Stimulated activated CD8-positive, alpha-beta memory T cell treated with anti-CD3 and anti-CD28 coated beads, Interleukin-4, amount 100 ng/mL, for 1 hour (primary cell): ENCODE results near the gene GOLGA8A.
A peak's percentile ranks its signal among the peaks of the same experiment; 100 is the strongest.
"Not testable (repeated sequence)": the region's sequence is repeated elsewhere in the genome, so short reads cannot be mapped to it uniquely, and the experiment has no call there.

ENCODE experiments used
- DNase-seq, 2 donors: peaks; one replicate each; pipeline ENCODE4 v3.0.0-alpha.2; 2020; ENCODE audit warnings: low read depth in 2 of 2, low spot score in 1 of 2

The GOLGA8A gene

GRCh38 chr15:34437687-34438086 is at the start of gene GOLGA8A:
Gene GOLGA8A, minus strand, starts transcription at chr15:34437808. Its CDS starts 48,117 bp downstream, at chr15:34389691.
- DNase-seq = peak; percentile 36 to 67

GRCh38 chr15:34483644-34484043 is 46.0 kb upstream of the GOLGA8A start:
- no peak for DNase-seq

- no peak for DNase-seq
These were observed 43.8 kb upstream of the GOLGA8A start for GRCh38 chr15:34481370-34481769.

GRCh38 chr15:34473840-34474239 is 36.2 kb upstream of the GOLGA8A start:
- no peak for DNase-seq

- no peak for DNase-seq
These were observed 35.3 kb upstream of the GOLGA8A start for GRCh38 chr15:34472947-34473346.

- DNase-seq = no peak
These were observed 33.3 kb upstream of the GOLGA8A start for GRCh38 chr15:34470892-34471291.

- no peak for DNase-seq
These were observed 32.5 kb upstream of the GOLGA8A start for GRCh38 chr15:34470091-34470490.

GRCh38 chr15:34461730-34462129 is 24.1 kb upstream of the GOLGA8A start:
- DNase-seq = no peak

- no peak for DNase-seq
These were observed 22.8 kb upstream of the GOLGA8A start for GRCh38 chr15:34460451-34460850.

- DNase-seq = no peak
These were observed 19.1 kb upstream of the GOLGA8A start for GRCh38 chr15:34456658-34457057.

GRCh38 chr15:34442891-34443290 is 5.3 kb upstream of the GOLGA8A start:
- DNase-seq = no peak

- DNase-seq = no peak
These were observed 2.3 kb upstream of the GOLGA8A start for GRCh38 chr15:34439878-34440277.

- peak; percentile 8 to 19 for DNase-seq
These were observed 609 bp downstream of the GOLGA8A start for GRCh38 chr15:34436956-34437442.

- DNase-seq = no peak
These were observed 1.3 kb downstream of the GOLGA8A start for GRCh38 chr15:34436126-34436955.

- DNase-seq = no peak
These were observed 1.9 kb downstream of the GOLGA8A start for GRCh38 chr15:34435658-34436057.

- DNase-seq = no peak
These were observed 2.8 kb downstream of the GOLGA8A start for GRCh38 chr15:34434627-34435305.

GRCh38 chr15:34433956-34434626 is 3.5 kb downstream of the GOLGA8A start:
- not testable (repeated sequence) for DNase-seq

- DNase-seq = not testable (repeated sequence)
These were observed 7.0 kb downstream of the GOLGA8A start for GRCh38 chr15:34430642-34431041.

GRCh38 chr15:34423425-34424090 is 14.1 kb downstream of the GOLGA8A start:
- DNase-seq = not testable (repeated sequence)

GRCh38 chr15:34420953-34421352 is 16.7 kb downstream of the GOLGA8A start:
- DNase-seq = not testable (repeated sequence)

- not testable (repeated sequence) for DNase-seq
These were observed 19.2 kb downstream of the GOLGA8A start for GRCh38 chr15:34418435-34418834.
